GM12878 (cell line): ENCODE results near the gene SUGCT. TPM values are rescaled to one million over a fixed set of nuclear protein-coding genes. Genes with fewer than 3 reads are reported as not detected.
A peak's percentile ranks its signal among the peaks of the same experiment; 100 is the strongest.

Experiments
- BACH1 ChIP-seq: fragments of 450-650 bp; IDR thresholded peaks from 2 replicates; pipeline ENCODE4 v1.6.1; 2017; ENCODE audit warnings: mild to moderate bottlenecking, borderline replicate concordance
- CHD1 ChIP-seq: IDR thresholded peaks from 2 replicates; pipeline ENCODE4 v1.6.1; 2012; ENCODE audit warnings: low read depth, low read length, improper control_type of control experiment
- IKZF2 ChIP-seq, 2 experiments: fragments of 450-650 bp; IDR thresholded peaks; 2 replicates each; pipeline ENCODE4 v1.6.1; 2017; ENCODE audit warnings: mild to moderate bottlenecking in 2 of 2, moderate library complexity in 2 of 2
- LARP7 ChIP-seq: fragments of 450-650 bp; IDR thresholded peaks from 2 replicates; pipeline ENCODE4 v1.6.1; 2017; ENCODE audit warnings: mild to moderate bottlenecking
- MTA3 ChIP-seq: IDR thresholded peaks from 2 replicates; pipeline ENCODE4 v1.6.1; 2012; ENCODE audit warnings: low read length, inconsistent platforms, borderline replicate concordance
- MYB ChIP-seq: fragments of 150-350 bp; IDR thresholded peaks from 2 replicates; pipeline ENCODE4 v1.6.1; 2014; ENCODE audit warnings: mild to moderate bottlenecking, low read depth, low read length, borderline replicate concordance
- NFYB ChIP-seq: IDR thresholded peaks from 2 replicates; pipeline ENCODE4 v1.6.1; 2011; ENCODE audit warnings: low read depth, mild to moderate bottlenecking, low read length, improper control_type of control experiment, moderate library complexity; ENCODE audit not compliant: insufficient read depth
- NR2C1 ChIP-seq: fragments of 450-650 bp; IDR thresholded peaks from 2 replicates; pipeline ENCODE4 v1.6.1; 2017; ENCODE audit warnings: antibody characterized with exemption, mild to moderate bottlenecking, moderate library complexity
- RELB ChIP-seq: fragments of 450-650 bp; IDR thresholded peaks from 2 replicates; pipeline ENCODE4 v1.6.1; 2017; ENCODE audit warnings: low read depth, mild to moderate bottlenecking, moderate library complexity
- REST ChIP-seq: IDR thresholded peaks from 2 replicates; pipeline ENCODE4 v1.6.1; 2012; ENCODE audit warnings: mild to moderate bottlenecking, low read depth, low read length
- SIX5 ChIP-seq: IDR thresholded peaks from 2 replicates; pipeline ENCODE4 v1.6.1; 2011; ENCODE audit warnings: mild to moderate bottlenecking, low read depth, low read length, moderate library complexity; ENCODE audit not compliant: severe bottlenecking
- SKIL ChIP-seq: fragments of 450-650 bp; IDR thresholded peaks from 2 replicates; pipeline ENCODE4 v1.6.1; 2017; ENCODE audit warnings: mild to moderate bottlenecking, low read depth, inconsistent platforms; ENCODE audit not compliant: poor library complexity, severe bottlenecking
- SP1 ChIP-seq: IDR thresholded peaks from one replicate; pipeline ENCODE4 v1.6.1; 2011; ENCODE audit warnings: low read depth, low read length
- SPI1 ChIP-seq: IDR thresholded peaks from 2 replicates; pipeline ENCODE4 v1.6.1; 2011; ENCODE audit warnings: low read depth, mild to moderate bottlenecking, low read length, moderate library complexity, borderline replicate concordance; ENCODE audit not compliant: insufficient read depth
- SREBF1 ChIP-seq: IDR thresholded peaks from 2 replicates; pipeline ENCODE4 v1.6.1; 2012; ENCODE audit warnings: mild to moderate bottlenecking, low read length
- TARDBP ChIP-seq: IDR thresholded peaks from 2 replicates; pipeline ENCODE4 v1.6.1; 2016; ENCODE audit warnings: borderline replicate concordance
- TBL1XR1 ChIP-seq: IDR thresholded peaks from 2 replicates; pipeline ENCODE4 v1.6.1; 2012; ENCODE audit warnings: low read depth, low read length, improper control_type of control experiment
- ZNF622 ChIP-seq: fragments of 450-650 bp; IDR thresholded peaks from 2 replicates; pipeline ENCODE4 v1.6.1; 2017; ENCODE audit warnings: mild to moderate bottlenecking, inconsistent platforms
- polyA plus RNA-seq, 11 experiments: library from polyadenylated mRNA; depleted of rRNA in 4 of 11; unstranded in 6 of 11; stranded (reverse) in 5 of 11; fragments of >200 nt; fragmentation: Nextera tagmentation in 4 of 11; fragmentation: Illumina TruSeq in 1 of 11; extraction: Ambion mirVana in 4 of 11; extraction: Trizol in 1 of 11; gene quantifications; 1 replicate in 1 of 11; 2 replicates in 10 of 11; pipeline versions ENCODE4 v1.2.1 to v1.2.3, GENCODE V29; 2011 to 2016; ENCODE audit warnings: inconsistent platforms in 2 of 11, missing spikeins in 2 of 11, low read depth in 1 of 11
- total RNA-seq, 4 experiments: library from RNA; depleted of rRNA in 3 of 4; stranded (reverse); fragments of >200 nt in 3 of 4; fragmentation: Illumina TruSeq in 1 of 4; extraction: Trizol in 1 of 4; gene quantifications; 2 replicates each; pipeline versions ENCODE4 v1.2.1 to v1.2.3, GENCODE V29; 2013 to 2021

SUGCT gene
- total and polyA plus RNA-seq, 10 of the 15 experiments (the other 5 are each of a cell fraction or from before 2014, with no cell fraction given), result 0.08 to 1.2 (median 0.67) TPM; not detected in 1

GRCh38 chr7:40551685-40552576 is 417.1 kb downstream of the SUGCT start (continued):
- TF ChIP-seq TBL1XR1 (no peak), MYB (no peak), TARDBP (no peak), ZNF622 (no peak), RELB (no peak), BACH1 (peak; percentile 53; the same call in 1 of the 2 replicates), NR2C1 (peak; percentile 40; the same call in 1 of the 2 replicates), LARP7 (no peak), SP1 (no peak), SREBF1 (no peak), SPI1 (0 out of 2 replicates have a peak, but pooled peaks have one; percentile 2), NFYB (no peak), IKZF2 (IDR thresholded peaks at IDR 0.05) (peak; percentile 20 to 23; a peak in 1 of 4 replicates), SIX5 (no peak), MTA3 (no peak), REST (no peak), SKIL (no peak), CHD1 (no peak)
